ENCODE data around the gene SFXN5. TPM values are rescaled to one million over a fixed set of nuclear protein-coding genes. Genes with fewer than 3 reads are reported as not detected.

Gene SFXN5
- total RNA-seq, 1 experiment from 2014 or later = 13.8 TPM

- in situ Hi-C loops (cut with HindIII; ENCODE audit: low pct_unique_long_range_greater_than_20kb, low sequenced_read_pairs) = no loop called here
Observed at GRCh38 chr2:72991439-72991725, 80.1 kb downstream of the SFXN5 start.

GRCh38 chr2:72990695-72991438 is 80.6 kb downstream of the SFXN5 start:
- no peak for DNase-seq (ENCODE audit: low read depth)
- in situ Hi-C loops (cut with HindIII; ENCODE audit: low pct_unique_long_range_greater_than_20kb, low sequenced_read_pairs) = no loop called here

More at GRCh38 chr2:72991439-72991725, 80.1 kb downstream of the SFXN5 start:
- DNase-seq (ENCODE audit: low read depth) = no peak

GRCh38 chr2:72989770-72990556 is 81.5 kb downstream of the SFXN5 start:
- in situ Hi-C loops (cut with HindIII; ENCODE audit: low pct_unique_long_range_greater_than_20kb, low sequenced_read_pairs) = no loop called here
- DNase-seq (ENCODE audit: low read depth) = no peak

GRCh38 chr2:72988726-72989273 is 82.7 kb downstream of the SFXN5 start:
- in situ Hi-C loops (cut with HindIII; ENCODE audit: low pct_unique_long_range_greater_than_20kb, low sequenced_read_pairs) = no loop called here
- no peak for DNase-seq (ENCODE audit: low read depth)

GRCh38 chr2:72988041-72988440 is 83.5 kb downstream of the SFXN5 start:
- no peak for DNase-seq (ENCODE audit: low read depth)
- in situ Hi-C loops (cut with HindIII; ENCODE audit: low pct_unique_long_range_greater_than_20kb, low sequenced_read_pairs) = no loop called here

GRCh38 chr2:72985891-72986683 is 85.4 kb downstream of the SFXN5 start:
- DNase-seq (ENCODE audit: low read depth) = no peak
- in situ Hi-C loops (cut with HindIII; ENCODE audit: low pct_unique_long_range_greater_than_20kb, low sequenced_read_pairs) = no loop called here

GRCh38 chr2:72985136-72985535 is 86.4 kb downstream of the SFXN5 start:
- DNase-seq (ENCODE audit: low read depth) = no peak
- in situ Hi-C loops (cut with HindIII; ENCODE audit: low pct_unique_long_range_greater_than_20kb, low sequenced_read_pairs) = no loop called here

GRCh38 chr2:72984172-72984671 is 87.3 kb downstream of the SFXN5 start:
- in situ Hi-C loops (cut with HindIII; ENCODE audit: low pct_unique_long_range_greater_than_20kb, low sequenced_read_pairs) = no loop called here
- DNase-seq (ENCODE audit: low read depth) = no peak

GRCh38 chr2:72983500-72984161 is 87.9 kb downstream of the SFXN5 start:
- in situ Hi-C loops (cut with HindIII; ENCODE audit: low pct_unique_long_range_greater_than_20kb, low sequenced_read_pairs) = no loop called here
- no peak for DNase-seq (ENCODE audit: low read depth)

- DNase-seq (ENCODE audit: low read depth) = no peak
- in situ Hi-C loops (cut with HindIII; ENCODE audit: low pct_unique_long_range_greater_than_20kb, low sequenced_read_pairs) = no loop called here
Observed at GRCh38 chr2:72982781-72983499, 88.6 kb downstream of the SFXN5 start.

GRCh38 chr2:72982219-72982618 is 89.3 kb downstream of the SFXN5 start:
- DNase-seq (ENCODE audit: low read depth) = no peak
- in situ Hi-C loops (cut with HindIII; ENCODE audit: low pct_unique_long_range_greater_than_20kb, low sequenced_read_pairs) = no loop called here

- in situ Hi-C loops (cut with HindIII; ENCODE audit: low pct_unique_long_range_greater_than_20kb, low sequenced_read_pairs) = no loop called here
- no peak for DNase-seq (ENCODE audit: low read depth)
Observed at GRCh38 chr2:72981536-72981935, 90.0 kb downstream of the SFXN5 start.

GRCh38 chr2:72980535-72981217 is 90.8 kb downstream of the SFXN5 start:
- DNase-seq (ENCODE audit: low read depth) = peak; percentile 12
- in situ Hi-C loops (cut with HindIII; ENCODE audit: low pct_unique_long_range_greater_than_20kb, low sequenced_read_pairs) = no loop called here

GRCh38 chr2:72979896-72980295 is 91.6 kb downstream of the SFXN5 start:
- DNase-seq (ENCODE audit: low read depth) = no peak
- in situ Hi-C loops (cut with HindIII; ENCODE audit: low pct_unique_long_range_greater_than_20kb, low sequenced_read_pairs) = no loop called here

- in situ Hi-C loops (cut with HindIII; ENCODE audit: low pct_unique_long_range_greater_than_20kb, low sequenced_read_pairs) = no loop called here
- DNase-seq (ENCODE audit: low read depth) = no peak
Observed at GRCh38 chr2:72975017-72975416, 96.5 kb downstream of the SFXN5 start.

GRCh38 chr2:72974436-72974754 is 97.1 kb downstream of the SFXN5 start:
- in situ Hi-C loops (cut with HindIII; ENCODE audit: low pct_unique_long_range_greater_than_20kb, low sequenced_read_pairs) = no loop called here

More at GRCh38 chr2:72974436-72974754, 97.1 kb downstream of the SFXN5 start:
- DNase-seq (ENCODE audit: low read depth) = no peak

Measured in Caki2 (cell line).